Neural progenitor cell (in vitro differentiated cells): ENCODE measurements around the gene TASOR2.

Source experiments
- EZH2phosphoT487 ChIP-seq: fragments of 200-600 bp; sonication (generic); IDR thresholded peaks from 2 replicates; pipeline ENCODE4 v1.6.1; 2017; ENCODE audit warnings: antibody characterized with exemption
- TF ChIP-seq, protein P1 (sequence below): fragments of 200-600 bp; sonication (generic); IDR thresholded peaks from 2 replicates; pipeline ENCODE4 v1.5.1; 2017; ENCODE audit warnings: antibody characterized with exemption, mild to moderate bottlenecking

DNA sequence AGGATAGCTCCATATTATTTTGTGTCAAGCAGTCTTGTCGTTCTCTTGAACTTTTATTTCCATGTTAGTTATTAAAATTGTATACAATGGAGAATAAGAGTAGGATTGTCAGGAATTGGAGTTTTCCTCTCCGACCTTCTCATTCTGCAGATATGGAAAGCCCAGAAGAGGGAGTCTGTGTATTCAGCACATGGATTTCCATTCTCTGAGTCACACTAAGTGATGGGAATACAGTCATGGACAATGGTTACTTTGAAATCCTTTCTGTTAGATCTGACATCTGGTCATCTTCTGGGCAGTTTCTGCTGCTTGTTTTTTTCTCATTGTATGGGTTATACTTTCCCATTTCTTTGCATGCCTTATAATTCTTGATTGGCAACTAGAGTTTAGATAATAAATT lies 5.0 kb upstream of the TASOR2 start:
- TF ChIP-seq, protein P1, sequence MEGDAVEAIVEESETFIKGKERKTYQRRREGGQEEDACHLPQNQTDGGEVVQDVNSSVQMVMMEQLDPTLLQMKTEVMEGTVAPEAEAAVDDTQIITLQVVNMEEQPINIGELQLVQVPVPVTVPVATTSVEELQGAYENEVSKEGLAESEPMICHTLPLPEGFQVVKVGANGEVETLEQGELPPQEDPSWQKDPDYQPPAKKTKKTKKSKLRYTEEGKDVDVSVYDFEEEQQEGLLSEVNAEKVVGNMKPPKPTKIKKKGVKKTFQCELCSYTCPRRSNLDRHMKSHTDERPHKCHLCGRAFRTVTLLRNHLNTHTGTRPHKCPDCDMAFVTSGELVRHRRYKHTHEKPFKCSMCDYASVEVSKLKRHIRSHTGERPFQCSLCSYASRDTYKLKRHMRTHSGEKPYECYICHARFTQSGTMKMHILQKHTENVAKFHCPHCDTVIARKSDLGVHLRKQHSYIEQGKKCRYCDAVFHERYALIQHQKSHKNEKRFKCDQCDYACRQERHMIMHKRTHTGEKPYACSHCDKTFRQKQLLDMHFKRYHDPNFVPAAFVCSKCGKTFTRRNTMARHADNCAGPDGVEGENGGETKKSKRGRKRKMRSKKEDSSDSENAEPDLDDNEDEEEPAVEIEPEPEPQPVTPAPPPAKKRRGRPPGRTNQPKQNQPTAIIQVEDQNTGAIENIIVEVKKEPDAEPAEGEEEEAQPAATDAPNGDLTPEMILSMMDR: no peak
- no peak for TF ChIP-seq EZH2phosphoT487
